GM21529 (cell line): ENCODE data around the gene C2orf42.
"Not testable (repeated sequence)": the region's sequence is repeated elsewhere in the genome, so short reads cannot be mapped to it uniquely, and the experiment has no call there.

Experiments used
- ATAC-seq: cut with Tn5 transposase; IDR thresholded peaks from one replicate; pipeline ENCODE4 v1.9.1; 2021; ENCODE audit not compliant: unreplicated experiment

Gene C2orf42

DNA sequence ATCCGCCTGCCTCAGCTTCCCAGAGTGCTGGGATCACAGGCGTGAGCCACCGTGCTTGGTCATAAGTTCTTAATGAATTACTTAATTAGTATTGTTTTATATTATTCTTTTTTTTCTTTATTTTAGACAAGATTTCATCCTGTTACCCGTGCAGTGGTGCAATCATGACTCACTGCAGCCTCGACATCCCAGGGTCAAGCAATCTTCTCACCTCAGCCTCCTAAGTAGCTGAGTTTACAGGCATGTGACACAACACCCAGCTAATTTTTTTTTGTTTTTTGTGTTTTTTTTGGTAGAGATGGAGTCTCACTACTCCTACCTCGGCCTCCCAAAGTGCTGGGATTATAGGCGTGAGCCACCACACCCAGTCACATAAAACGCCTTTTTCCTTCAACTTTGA lies 17.3 kb downstream of the C2orf42 start:
- ATAC-seq: no peak

DNA sequence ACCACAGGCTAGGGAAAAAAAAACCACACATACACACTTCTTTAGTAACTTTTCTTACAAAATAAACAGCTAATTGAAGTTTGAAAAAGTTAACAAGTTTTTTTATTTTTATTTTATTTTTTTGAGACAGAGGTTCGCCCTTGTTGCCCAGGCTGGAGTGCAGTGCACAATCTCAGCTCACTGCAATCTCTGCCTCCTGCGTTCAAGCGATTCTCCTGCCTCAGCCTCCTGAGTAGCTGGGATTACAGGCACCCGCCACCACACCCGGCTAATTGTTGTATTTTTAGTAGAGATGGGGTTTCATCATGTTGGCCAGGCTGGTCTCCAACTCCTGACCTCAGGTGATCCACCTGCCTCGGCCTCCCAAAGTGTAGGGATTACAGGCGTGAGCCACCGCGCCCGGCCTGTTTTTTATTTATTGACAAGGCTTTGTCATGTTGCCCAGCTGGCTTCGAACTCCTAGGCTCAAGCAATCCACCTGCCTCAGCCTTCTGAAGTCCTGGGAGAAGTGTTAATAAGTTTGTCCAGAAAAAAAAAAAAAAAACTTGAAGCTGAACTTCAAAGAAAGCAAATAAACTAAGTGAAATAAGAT lies 21.1 kb downstream of the C2orf42 start:
- not testable (repeated sequence) for ATAC-seq

DNA sequence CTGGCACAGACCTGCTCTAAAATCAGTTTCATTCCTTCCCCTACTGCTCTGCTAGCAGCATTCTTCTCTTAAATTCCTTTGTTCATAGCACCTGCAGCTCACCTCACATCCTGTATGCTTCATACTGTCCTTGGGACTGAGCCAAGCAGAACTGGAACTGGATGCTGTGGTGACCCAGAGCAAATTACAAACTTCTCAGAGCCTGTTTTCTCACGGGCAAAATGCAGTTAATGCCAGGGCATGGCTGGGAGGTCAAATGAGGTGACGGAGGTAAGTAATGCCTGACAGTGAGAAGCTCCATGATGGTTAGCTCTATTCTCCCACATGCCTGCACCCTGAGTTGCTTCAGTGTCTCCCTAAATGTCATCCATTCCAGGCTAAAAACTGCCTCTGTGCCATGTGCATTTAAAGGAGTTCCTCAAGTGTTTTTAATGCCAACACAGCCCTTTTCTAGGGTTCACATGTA lies 29.7 kb downstream of the C2orf42 start:
- peak; percentile 96 for ATAC-seq

DNA sequence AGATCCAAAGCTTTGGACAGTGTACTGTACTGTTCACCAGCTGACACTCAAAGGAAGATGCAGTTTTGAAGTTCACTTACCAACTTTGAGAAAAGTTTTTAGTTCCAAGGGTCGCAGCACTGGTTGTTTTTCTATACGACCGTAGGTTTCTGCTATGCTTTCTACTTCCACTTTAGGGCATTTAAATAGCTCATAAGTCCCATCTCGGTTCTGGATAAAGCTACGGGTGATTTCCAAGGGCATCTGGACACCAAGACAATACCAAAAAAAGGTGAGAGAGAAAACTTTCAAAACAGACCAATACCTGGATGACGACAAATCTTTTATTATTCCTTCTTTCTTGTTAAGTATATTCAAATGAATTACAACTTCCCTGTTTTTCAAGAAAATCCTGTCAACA lies 30.3 kb downstream of the C2orf42 start:
- no peak for ATAC-seq

DNA sequence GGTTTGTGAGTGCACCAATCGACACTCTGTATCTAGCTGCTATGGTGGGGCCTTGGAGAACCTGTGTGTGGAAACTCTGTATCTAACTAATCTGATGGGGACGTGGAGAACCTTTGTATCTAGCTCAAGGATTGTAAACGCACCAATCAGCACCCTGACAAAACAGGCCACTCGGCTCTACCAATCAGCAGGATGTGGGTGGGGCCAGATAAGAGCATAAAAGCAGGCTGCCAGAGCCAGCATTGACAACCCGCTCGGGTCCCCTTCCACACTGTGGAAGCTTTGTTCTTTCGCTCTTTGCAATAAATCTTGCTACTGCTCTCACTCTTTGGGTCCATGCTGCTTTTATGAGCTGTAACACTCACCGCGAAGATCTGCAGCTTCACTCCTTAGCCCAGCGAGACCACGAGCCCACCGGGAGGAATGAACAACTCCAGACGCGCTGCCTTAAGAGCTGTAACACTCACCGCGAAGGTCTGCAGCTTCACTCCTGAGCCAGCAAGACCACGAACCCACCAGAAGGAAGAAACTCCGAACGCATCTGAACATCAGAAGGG lies 41.6 kb downstream of the C2orf42 start:
- not testable (repeated sequence) for ATAC-seq

DNA sequence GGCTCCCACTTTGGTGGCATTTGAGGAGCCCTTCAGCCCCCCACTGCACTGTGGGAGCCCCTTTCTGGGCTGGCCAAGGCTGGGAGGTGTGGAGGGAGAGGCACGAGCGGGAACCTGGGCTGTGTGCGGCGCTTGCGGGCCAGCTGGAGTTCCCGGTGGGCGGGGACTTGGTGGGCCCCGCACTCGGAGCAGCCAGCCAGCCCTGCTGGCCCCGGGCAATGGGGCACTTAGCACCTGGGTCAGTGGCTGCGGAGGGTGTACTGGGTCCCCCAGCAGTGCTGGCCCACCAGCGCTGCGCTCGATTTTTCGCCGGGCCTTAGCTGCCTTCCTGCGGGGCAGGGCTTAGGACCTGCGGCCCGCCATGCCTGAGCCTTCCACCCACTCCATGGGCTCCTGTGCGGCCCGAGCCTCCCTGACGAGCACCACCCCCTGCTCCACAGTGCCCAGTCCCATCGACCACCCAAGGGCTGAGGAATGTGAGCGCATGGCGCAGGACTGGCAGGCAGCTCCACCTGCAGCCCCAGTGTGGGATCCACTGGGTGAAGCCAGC lies 42.5 kb downstream of the C2orf42 start:
- not testable (repeated sequence) for ATAC-seq

DNA sequence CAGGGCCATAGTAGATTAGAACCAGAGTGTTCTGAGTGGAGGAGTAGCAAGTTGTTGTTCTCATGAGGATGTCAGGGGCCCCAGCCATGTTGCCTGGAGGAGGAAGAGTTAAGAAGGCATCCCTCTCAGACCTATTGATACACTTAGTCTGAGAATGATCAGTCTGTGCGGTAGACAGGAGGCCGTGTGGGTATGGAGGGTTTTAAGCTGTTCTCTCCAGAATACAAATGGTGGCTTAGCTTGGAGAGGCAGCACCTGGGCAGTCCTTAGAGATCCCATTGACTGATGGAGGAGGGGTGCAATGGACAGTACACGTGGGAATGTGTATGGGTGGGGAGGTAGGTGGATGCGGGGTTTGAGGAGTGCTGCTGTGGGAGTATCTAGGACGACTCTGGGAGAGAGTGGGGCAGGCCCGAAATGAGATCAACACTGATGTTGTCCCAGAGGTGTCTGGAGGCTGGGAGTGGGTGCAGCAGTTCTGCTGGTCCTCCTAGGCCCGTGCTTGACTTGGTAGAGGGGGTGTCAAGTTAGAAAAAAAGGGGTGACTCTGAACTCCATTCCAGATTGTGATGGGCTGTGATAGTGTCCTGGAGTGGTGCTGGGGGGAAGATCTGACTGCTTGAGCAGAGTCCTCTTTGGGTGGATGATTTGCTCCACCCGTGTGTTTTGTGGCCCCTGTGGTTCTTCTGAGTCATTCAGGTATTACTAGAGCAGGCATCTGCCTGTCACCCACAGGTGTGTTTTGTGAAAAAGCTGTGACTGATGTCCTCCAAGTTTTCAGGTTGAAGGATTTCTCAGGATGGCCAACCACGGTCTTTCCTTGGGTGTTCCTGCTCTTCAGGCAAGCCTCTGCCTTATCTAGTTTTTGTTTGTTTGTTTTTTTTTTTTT lies 44.7 kb downstream of the C2orf42 start:
- ATAC-seq: no peak

DNA sequence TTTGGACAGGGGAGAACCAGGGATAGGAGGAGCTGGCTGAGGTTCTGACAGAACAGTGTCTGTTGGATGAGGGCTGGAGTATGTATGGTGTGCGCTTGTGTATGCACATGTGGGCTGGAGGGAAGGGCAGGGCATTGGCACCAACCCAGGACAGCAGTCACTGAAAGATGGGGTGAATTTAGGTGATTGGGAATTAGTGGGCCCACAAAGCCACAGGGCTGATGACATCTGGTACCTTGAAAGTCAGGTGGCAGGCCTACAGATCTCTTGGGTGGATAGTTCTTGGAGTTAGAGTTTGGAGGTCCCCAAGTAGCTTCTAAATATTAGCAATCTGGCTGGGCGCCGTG lies 45.7 kb downstream of the C2orf42 start:
- ATAC-seq: no peak

DNA sequence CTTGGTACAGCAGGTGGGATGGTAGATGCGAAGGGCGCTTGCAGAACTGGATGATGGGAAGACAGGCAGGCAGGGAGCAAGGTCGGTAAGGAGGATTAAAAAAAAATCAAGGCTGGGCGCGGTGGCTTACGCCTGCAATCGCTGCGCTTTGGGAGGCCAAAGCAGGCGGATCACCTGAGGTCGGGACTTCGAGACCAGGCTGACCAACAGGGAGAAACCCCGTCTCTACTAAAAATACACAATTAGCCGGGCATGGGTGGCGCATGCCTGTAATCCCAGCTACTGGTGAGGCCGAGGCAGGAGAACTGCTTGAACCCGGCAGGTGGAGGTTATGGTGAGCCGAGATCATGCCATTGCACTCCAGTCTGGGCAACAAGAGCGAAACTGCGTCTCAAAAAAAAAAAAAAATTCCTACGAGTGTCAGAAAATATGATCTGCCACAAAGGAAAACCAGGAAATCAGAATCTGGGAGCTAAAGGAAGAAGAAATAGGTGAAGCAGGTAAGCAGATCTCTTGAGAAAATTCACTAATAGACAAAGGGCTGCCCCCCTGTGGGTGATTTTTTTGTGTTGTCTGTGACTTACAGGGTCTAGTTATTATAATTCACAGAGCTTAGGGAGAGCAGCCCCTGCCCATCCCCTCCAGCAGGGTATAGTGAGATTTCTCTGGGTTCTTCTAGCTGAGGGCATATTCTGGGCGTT lies 46.2 kb downstream of the C2orf42 start:
- no peak for ATAC-seq

DNA sequence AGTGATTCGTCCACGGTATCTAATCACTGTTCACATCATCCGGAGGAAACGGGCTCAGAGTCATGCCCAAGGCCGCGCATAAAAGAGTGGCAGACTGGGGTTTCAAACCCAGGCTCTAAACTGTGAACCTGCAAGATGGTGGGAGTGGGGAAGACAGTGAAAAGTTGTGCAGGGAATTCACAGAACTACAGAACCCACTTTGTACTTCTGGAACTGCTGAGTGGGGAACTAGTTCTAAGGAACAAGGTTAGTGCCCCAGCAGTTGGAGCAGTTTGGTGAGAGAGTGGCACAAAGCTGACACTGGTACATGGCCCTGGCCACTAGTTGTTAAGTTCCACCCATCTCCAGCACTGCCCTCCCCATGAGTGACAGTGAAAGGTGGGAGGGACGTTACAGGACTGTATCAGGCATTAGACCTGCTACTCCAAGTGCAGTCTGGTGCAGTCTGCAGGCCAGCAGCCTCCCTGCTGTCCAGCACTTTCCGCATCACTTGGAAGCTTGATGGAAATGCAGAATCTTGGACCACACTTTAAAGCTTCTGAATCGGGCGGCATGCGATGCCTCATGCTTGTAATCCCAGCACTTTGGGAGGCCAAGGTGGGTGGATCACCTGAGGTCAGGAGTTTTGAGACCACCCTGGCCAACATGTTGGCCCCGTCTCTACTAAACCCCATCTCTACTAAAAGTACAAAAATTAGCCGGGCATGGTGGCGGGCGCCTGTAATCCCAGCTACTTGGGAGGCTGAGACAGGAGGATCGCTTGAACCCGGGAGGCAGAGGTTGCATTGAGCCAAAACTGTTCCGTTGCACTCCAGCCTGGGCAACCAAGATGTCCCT lies 47.3 kb downstream of the C2orf42 start:
- ATAC-seq: no peak

DNA sequence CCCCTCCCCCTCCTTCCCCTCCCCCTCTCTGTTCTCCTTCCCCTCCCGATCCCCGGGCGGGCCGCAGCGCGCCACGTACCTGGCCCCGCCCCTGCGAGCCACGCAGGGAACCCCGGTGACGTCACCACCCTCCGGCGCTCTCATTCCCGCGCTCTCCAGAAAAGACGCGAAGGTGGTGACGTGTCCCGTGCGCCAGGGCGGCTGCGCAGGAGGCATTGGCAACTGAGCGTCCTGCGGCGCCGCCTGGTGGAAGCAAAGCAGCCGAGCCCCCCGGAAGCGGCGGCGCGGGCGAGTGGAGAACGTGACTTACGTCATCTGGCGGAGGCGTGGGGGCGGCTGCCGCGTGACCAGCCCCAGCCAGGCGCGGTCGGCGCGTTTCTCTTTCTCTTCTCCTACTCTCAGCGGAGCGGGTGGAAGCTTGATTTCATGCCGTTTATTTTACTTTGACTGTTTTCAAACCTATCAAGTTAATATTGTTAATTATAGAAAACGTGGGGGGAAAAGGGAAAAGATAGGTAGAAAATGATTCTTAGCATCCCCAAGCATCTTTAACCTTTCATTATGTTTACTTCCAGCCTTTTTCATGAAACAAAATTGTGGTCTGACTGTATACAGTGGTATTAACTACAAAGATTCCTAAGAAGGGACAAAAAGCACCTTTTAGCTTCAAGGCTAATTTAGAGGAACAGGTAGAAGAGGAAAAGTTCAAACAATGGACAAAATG lies 48.1 kb downstream of the C2orf42 start:
- ATAC-seq: peak; percentile 62

DNA sequence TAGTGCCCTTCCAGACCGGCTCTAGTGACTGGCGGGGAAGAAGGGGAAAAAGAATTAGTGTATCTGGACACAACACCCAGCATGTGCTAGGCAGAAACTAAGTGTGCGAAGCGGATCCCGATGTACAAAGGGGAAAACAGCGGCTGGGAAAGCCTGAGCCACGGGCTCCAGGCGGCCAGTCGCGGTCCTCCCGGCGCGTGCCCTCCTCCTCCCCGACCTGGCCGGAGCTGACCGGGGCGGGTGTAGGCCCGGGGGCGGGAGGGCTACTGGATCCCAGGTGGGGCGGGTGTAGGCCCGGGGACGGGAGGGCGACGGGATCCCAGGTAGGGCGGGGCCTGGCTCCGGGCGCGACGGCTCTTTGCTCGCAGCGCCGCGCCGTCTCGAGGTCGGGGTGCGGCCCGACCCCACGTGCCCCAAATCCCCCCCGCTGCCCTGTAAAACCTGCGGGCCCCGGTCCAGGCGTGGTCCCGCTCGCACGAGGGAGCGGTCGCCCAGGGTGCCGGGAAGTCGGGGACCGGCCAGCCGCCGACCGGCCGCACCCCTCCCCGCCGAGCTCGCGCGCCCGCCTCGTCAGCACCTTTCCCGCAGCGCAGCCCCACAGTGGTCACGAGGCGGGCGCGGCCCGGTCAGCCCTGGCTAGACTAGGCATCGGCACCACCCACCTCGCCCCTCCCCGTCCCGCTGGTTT lies 48.8 kb downstream of the C2orf42 start:
- peak; percentile 25 for ATAC-seq

DNA sequence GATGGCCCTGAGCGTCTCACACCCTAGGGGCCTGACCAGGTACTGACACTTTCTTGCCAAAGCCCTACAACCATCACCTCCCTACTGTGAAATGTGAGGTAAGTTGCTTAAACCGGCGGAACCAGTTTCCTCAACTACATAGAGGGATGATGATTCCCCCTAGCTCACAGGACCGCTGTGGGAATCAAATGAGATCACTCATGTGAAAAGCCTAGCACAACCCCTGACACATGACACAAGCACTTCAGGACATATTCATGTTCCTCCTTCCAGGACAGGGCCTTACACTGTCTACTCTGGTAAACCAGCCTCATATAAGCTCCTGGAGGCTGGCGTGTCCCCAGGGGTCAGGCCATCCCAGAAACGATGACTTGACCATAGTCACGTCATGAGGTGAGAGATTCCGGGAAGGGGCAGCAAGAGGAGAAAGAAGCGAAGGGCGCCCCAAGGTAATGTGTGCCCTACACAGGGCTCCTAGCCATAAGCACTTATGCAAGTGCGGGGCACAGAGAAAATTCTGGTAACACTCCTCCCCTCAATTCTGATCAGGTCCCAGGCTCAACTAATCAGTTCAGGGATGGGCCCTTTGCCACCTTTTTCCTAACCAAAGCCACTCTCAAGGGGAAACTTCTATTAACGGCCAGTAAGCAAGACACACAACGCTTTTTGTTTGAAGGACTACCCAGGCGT lies 49.5 kb downstream of the C2orf42 start:
- peak; percentile 44 for ATAC-seq

DNA sequence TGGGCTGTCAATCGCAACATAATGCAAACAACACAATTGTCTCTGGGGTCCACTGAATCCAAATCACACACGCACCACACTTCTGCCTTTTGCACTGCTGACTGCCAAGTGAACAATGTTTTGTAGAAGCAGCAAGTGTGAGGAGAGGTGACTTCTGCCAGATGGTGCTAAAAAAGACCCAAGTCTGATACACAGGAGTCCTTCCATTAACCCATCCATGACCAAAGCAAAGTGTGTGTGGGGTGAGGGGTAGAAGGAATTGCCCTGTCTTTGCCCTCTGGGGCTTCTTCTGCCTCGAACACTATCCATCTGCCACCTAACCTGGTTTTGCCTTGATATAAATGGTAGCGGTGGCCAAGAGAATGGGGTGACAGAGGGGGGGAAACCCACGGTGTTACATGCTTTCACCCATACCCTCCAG lies 50.0 kb downstream of the C2orf42 start:
- ATAC-seq: no peak

DNA sequence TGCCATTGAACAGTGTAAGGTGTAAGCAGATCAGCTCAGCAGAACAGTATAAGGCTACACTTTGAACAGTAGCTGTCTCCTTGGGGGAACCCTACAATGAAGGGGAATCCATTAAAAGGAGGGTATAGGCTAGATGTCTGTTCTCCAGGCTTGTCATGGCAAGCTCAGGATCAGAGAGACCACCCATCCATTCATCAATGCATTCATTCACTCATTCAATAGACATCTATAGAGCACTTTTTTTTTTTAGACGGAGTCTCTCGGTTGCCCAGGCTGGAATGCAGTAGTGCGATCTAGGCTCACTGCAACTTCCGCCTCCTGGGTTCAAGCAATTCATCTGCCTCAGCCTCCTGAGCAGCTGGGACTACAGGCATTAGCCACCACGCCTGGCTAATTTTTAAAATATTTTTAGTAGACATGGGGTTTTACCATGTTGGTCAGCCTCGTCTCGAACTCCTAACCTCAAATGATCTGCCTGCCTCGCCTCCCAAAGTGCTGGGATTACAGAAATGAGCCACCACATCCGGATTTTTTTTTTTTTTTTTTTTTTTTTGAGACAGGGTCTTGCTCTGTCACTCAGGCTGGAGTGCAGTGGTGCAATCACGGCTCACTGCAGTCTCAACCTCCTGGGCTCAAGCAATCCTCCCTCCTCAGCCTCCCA lies 56.4 kb downstream of the C2orf42 start:
- not testable (repeated sequence) for ATAC-seq

DNA sequence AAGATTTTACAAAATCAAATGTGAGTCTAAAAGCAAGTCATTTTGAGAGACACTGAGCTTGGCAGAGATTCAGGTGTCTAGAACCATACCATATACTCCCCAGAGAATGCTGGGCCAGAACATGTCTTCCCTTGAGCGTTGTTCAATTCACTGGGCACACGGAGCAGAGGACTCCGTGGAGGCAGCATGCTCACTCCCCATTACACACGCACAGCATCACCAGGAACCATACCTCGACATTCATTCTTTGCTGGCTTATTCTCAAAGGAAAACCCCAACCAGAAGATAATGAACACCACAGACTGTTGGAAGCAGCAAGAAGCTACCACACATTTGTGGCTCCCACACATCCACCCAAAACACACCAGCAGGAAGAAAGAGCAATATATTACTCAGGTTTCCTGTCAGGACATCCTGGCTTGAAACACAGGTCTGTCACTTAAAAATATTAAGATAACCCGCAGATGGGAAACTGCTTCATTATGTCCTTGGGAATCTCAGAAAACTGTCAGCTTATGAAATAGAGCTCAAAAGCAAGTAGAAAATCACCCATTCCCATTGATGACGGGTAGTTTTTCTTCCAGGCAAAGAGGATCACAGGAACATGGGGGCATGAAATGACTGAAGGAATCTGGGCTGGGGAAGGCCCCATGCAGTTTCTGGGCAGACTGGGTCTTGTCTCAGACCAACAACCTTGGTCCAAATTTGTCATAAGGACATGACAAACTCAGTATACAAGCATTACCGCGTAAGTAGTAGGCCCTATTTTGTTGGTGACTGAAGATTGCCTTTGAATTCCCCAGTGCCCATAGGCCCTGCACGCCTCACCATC lies 57.1 kb downstream of the C2orf42 start:
- ATAC-seq: no peak

DNA sequence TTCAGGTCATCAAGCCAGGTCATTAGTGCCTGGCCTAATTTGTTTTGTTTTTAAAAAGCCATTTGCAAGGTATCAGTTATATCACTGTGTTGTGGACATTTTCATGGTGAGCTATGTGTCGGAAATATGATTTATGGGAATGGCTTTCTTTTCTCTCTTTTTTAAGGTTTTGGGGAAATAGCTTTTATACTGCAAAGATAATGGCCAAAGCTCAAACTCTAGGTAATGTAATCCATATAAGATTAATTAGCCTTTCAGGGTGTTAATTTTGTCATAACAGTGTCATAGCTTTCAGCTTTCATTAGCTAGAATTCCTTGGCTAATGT lies 57.7 kb downstream of the C2orf42 start:
- no peak for ATAC-seq
